Forelimb muscle (tissue), 1 donor: ENCODE data around the gene CNOT2. TPM values are rescaled to one million over a fixed set of nuclear protein-coding genes. Genes with fewer than 3 reads are reported as not detected.
"Not testable (repeated sequence)": the region's sequence is repeated elsewhere in the genome, so short reads cannot be mapped to it uniquely, and the experiment has no call there.

Experiments used
- DNase-seq: peaks from one replicate; pipeline ENCODE4 v3.0.0-alpha.2; 2013; ENCODE audit warnings: low read depth
- polyA plus RNA-seq: library from polyadenylated mRNA; unstranded; fragments of 120-200 nt; gene quantifications from one replicate; pipeline ENCODE4 v1.2.1, GENCODE V29; 2013; ENCODE audit not compliant: insufficient read length

The CNOT2 gene
- polyA plus RNA-seq, 1 donor, result 79.9 TPM

DNA sequence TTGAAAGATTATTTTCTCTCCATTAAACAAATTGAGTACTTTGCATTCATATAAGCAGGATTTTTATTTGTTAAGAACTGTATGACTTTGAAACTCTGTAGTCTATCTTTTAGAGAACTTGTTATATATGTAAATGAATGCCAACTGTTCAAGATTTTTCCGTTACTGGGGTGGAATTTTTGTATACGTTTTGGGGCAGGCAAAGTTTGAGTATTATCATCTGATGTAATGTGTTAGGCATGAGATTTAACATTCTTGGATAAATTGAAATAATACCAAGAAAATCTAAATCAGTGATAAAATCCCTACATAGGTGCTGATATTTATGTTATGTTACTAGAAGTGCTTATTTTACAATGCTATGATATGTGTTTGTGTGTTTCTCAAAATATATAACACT is 8.4 kb downstream of the CNOT2 start:
- no peak for DNase-seq

DNA sequence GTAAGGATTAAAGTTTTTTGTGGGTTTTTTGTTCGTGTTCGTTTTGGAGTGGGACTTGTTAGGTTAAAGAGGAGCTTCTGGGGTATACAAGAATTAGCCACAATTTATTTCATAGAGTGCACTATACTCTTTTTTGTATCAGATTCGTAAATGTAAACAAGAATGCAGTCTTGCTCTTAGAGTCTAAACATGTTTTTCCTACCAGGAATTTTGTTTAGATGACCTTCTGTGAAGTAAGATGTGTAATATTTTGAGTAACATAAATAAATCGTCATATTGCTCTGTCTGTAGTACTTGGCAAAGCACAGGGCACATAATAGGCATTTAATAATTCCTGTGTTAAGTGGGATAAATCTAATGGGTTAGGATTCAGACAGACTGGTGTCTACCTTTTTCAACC is 9.6 kb downstream of the CNOT2 start:
- DNase-seq, result no peak

DNA sequence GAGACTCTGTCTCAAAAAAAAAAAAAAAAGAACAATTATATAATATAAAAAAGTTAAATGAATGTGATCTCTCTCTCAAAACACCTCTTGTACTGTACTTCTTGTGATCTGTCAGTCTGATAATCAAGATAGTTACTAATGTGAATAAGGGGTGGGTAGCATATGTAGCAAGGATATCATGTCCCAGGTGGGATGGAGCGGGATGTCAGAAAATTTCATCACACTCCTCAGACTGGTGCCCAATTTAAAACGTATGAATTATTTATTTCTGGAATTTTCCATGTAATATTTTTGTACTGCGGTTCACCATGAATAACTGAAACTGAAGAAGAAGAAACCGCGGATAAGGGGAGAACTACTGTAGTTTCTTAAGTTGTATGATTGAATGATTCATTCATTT is 11.0 kb downstream of the CNOT2 start:
- DNase-seq, result no peak

DNA sequence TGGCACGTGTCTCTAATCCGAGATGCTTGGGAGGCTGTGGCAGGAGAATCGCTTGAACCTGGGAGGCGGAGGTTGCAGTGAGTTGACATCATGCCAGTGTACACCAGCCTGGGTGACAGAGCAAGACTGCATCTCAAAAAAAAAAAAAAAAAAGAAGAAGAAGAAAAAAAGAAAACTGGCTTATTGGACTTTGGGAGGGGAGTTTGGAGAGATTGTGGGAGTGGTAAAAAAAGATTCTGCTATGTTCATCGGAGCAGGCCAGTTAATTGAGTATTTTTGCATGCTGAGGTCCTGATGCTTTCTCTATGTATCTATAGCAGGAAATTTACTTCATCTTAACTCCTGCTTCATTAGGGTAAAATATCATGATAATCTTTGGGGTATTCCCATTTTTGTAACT is 11.6 kb downstream of the CNOT2 start:
- DNase-seq, result no peak

DNA sequence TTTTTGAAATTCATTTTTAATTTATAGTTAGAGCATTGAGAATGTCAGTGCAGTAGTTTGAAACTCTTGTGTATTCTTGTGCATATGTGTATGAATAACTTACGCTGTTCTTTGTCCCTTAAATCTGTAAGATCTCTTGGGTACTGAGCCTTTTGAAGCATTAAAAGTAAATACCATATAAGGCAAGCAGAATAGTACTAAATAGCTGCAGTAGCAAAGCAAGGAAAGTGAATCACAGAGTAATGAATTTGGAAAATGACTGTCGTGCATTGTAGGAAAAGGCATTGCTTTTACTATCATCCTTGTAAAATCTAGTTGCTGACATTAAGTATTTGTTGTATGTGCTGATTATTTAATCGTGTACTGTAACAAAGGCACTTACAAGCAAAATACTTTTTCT is 12.1 kb downstream of the CNOT2 start:
- no peak for DNase-seq

DNA sequence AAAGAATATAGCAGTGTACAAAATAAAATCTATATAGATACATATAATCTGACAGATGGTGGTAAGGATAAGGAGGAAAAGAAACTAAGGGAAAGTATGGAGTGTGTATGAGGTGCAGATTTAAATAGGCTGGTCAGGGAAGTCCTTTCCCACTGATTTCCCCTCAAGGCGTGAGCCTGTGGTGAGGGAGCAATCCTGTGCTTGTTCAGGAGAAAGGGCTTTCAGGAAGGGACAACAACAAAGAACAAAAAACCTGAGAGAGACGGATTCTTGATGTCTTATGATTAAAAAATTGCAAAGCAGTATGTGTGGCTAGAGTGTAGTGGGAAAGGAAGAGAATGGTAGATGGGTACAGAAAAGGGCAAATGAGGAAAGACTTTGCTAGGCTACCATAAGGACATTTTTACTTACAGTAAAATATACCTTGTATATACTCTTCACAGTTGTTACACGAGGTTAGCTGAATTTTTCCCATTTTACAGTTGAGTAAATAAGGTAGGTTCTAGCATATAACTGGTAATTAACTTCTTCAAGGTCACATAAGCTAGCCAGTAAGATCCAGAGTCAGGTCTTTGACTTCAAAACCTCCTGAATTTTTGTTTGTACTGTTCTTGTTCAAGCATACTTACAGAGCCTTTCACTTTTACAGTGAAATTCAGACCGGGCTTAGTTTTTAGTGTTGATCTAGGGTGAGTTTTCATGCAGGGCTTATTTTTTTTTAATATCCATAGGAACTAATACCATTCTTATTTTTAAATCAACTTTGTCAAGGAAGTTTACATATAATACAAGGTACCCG is 15.6 kb downstream of the CNOT2 start:
- DNase-seq, result no peak

DNA sequence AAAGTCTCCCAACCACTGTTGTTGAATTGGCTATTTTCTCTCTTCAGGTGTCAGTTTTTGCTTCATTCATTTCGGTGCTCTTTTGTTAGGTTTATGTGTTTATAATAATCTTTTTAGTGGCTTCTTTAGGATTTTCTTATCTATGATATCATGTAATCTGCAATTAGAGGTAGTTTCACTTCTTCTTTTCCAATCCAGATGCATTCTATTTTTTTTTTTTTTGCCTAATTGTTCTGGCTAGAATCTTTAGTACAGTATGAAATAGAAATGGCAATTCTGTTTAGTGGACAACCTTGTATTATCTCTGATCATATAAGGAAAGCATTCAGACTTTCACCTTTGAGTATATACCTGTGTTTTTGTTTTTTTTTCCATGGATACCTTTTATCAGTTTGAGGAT is 17.4 kb downstream of the CNOT2 start:
- DNase-seq, result no peak

DNA sequence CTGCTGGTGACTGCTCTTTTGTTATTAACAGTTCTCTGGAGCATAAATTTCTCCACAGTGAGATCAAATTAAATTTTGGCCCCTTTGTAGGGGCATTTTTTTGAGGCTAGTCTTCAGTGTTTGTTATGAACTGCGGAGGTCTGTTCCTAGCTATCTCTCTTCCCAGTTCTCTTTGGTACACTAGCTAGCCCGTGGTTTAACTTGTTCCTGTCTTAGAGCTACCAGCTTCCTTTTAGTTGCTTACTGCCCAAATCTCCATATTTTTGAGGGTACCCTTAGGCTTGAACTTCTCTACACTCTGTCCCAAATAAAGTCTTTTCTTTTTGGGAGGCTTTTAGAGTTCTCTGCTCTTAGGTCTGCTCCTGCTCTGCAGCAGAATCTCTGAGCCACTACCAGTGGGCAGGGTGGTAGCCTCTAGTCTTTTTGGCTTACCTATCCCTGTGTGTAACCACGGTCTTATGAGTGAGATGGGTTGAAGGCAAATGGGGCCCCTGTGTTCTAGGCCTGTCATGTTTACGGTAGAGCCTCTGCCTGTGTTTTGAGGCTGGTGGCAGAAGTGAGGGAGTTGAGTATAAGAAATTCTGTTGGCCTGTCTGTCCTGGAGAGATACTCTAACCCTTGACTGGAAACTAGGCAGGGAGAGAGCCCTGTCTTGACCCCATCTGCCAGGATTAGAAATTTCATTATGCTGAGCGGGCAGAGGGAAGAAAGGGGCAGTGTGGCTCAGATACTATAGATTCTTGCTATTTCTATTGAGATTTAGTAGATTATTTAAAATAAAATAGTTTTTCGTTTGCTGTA is 21.0 kb downstream of the CNOT2 start:
- no peak for DNase-seq

DNA sequence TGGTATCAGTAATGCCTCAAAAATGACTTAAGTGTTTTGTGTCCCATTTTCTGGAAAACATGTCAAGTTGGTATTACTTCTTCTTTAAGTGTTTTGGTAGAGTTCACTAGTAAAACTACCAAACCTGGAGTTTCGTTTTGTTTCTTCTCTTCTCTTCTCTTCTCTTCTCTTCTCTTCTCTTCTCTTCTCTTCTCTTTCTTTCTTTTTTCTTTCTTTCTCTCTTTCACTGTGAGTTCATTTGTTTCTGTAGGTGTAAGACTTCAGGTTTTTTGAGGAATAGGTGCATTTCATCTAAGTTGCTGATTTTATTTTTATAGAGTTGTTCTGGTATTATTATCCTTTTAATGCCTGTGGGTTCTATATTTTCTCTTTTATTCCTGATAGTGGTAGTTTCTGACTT is 21.9 kb downstream of the CNOT2 start:
- DNase-seq, result no peak

DNA sequence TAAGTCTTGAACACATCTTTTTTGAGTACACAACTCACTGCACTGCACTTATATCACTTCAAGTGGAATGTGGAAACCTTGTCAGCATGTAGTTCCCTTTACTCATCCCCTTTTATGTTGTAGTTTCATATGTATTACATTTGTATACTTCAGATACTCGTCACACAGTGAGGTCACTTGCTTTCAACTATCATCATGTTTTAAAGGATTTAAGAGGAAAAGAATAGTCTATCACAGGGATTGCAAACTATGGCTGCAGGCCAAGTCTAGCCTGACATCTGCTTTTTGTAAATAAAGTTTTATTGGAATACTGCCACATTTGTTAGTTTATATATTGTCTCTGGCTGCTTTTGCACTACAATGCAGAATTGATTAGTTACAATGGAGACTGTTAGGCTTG is 24.3 kb downstream of the CNOT2 start:
- no peak for DNase-seq

DNA sequence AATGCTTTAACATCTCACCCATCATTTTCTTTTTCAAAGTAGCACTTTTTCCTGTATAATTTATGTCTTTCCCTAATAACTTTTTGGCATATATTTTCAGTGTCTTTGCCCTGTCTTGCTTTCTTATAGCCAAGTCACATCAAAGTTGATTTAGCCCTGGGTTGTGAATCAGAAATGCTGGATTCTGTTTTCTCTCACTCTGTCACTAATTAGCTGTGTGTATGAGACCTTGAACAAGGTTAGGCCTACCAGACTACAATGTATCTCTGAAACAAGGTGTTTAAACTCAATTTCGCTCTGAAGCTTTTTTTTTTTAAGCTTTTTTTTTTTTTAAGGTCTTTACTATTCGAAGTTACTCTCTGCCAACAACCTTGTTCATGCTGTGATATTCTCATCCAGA is 25.7 kb downstream of the CNOT2 start:
- no peak for DNase-seq

DNA sequence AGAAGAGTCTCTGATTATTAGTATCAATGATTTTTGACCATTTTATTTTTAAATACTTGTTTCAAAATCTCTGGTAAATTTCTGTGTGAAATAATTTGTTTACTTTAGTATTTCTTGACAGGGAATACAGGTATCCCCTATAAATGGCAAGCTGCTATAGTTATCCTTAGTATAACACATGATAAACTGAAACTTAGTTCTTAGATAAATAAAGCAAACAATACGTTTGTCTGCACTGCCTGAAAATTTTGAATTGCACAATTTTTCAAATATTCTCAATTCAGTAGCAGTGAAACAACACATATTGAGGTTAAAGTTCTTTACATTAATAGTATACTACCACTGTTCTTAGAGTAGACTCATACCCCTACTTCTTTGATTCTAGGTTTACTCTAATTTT is 26.9 kb downstream of the CNOT2 start:
- no peak for DNase-seq

DNA sequence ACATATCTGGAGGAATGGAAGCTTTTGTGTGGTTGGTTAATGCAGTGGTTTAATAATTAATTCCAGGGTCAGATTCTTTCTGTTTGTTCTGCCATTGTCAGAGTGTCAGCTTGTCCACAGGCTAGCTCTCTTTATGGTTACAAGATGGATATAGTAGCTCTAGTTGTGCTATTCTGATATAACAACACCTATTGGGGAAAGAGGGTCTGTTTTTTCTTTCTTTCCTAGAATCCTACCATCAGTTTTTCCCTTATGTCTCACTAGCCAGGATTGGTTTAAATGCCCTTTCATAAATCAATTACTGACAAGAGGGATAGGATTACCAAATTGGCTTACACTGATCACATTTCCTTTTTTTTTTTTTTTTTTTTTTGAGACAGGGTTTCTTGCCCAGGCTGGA is 27.8 kb downstream of the CNOT2 start:
- no peak for DNase-seq

DNA sequence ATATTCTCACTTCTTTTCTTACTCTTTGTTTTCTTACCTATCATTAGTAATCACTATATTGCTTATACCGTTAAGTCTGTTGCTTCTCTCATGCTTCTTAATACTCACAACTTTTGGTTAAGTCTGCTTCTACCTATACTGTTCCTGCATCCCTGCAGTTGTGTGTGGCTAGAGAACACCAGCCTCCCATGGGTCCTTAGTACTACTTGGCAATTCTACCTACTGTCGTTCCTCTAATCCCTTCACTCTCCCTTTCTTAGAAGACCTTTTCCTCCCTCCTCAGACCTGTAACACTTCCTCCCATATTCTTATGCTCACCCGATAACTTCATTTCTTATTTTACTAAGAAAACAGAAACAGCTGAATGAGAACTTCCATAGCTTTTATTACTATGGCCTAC is 29.3 kb downstream of the CNOT2 start:
- DNase-seq, result no peak

DNA sequence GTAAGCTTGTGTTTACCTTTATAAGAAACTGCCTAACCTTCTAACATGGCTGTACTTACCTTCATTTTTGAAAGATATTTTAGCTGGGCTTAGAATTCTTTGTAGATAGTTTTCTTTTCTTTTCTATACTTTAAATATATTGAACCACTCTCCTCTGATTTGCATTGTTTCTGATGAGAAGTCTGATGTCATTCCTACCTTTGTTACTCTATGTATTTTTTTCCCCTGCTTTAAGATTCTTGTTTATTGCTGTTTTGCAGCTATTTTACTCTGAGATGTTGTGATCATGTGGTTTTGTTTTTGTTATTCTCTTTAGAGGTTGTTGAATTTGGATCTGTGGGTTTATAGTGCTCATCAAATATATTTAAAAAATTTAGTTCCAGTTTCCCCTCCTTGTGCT is 31.8 kb downstream of the CNOT2 start:
- DNase-seq, result no peak

DNA sequence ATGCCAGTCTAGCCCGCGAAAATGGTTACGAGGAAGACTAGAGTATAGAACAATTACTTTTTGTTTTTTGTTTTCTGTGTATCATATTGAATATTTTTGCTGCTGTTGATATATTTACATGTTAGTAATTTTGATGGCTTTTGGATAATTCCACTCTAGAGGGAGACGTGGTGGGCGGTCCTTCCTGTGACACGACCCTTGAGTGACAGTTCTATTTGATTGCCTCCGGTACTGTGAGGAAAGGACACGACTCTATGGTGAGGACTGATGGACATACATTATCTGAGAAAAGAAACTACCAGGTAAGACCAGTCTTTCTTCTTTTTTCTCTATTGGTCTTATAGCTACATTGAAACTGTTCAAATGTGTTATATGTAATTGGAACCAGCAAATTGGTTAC is 34.7 kb downstream of the CNOT2 start:
- DNase-seq, result no peak

DNA sequence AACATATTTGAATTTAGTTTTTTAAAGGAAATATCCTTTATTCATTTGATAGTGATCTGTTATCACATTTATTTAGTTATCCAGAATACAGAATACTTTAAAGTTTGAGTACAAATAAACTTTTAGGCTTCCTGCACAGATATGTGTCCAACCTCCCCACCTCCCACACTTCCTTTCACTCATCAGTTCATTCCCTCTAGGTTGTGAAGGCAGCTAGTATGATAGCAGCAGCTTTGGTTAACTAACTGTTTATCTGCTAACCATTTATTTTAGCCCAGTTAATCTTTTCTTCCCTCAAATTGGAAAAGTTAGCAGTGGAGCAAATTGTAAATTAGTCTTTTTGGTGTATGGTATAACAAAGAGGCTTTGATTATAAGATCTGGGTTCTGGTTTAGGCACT is 35.7 kb downstream of the CNOT2 start:
- DNase-seq, result no peak

DNA sequence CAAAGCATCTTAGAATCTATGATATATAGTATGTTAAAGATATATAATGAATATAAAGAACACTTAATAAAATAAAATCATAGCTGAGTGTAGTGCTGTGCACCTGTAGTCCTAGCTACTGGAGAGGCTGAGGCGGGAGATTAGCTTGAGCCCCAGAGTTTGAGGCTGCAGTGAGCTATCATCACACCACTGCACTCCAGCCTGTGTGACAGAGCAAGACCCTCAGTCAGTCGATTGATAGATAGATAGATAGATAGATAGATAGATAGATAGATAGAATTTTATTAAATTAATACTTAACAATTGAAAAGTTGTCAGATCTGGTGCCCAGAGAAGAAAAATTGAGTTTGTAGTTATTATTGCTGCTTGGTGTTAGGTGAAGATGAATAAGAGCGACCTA is 40.0 kb downstream of the CNOT2 start:
- no peak for DNase-seq

DNA sequence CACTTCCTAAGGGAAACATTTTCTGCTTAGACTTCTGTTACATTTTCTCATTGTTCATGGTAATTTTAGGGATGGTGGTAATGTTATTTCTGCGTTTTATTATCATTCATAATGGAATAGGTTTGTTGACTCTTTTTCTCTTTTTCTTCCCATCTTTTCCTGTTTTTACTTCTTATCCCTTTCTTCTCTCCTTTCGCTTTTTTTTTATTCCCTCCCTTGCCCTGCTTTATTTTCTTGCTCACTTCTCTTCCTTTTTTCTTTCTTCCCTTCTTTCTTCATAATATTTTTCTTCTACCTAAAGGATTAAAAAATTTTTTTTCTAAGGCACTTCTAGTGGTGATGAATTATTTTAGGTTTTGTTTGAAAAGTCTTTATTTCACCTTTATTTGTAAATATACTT is 45.6 kb downstream of the CNOT2 start:
- DNase-seq, result no peak

DNA sequence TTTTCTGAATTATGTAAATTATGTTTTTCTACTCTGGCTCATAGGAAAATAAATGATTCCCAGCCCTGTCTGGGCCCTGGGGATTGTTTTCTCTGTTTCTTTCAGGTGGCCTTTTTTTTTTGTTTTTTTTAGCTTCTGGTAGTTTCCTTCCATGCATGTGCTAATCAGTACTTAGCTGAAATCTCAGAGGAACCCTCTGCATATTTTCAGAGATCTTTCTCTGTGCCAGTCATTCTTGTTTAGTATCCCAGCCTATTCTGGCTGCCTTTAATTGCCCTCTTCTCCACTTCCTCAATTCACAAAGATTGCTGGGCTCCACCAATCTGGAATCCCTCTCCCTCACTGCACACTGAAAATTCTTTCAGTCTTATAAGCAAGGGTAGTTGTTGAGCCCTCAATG is 46.9 kb downstream of the CNOT2 start:
- DNase-seq, result no peak

DNA sequence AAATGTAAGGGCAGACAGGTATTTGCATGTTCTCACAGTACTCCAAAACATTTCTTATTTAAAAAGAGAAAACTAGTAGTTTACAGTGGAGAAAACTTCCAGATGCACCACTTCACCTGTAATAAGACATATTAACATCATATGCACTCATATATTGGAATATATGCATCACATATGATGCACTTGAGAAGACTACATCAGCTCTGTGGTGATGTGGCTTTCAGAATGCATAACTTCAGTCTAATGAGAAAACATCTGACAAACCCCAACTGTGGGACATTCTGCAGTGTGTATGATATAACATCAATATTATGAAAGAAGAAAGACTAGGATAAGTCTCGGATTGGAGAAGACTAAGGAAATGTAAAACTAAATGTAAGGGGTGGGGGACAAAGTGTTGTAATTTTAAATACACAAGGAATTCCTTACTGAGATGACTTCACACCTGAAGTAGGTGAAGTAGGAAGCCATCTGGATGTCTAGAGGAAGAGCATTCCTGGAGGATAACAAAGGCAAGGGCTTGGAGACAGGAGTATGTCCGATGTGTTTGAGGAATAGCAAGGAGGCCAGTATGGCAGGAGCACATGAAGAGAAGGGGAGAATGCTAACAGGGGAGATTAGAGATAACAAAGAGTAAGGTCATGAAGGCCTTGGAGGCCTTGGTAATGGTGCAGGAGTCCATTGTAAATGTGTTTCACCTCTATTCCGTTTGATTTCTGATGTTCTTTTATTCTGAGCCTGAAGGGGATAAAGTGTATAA is 49.0 kb downstream of the CNOT2 start:
- no peak for DNase-seq

DNA sequence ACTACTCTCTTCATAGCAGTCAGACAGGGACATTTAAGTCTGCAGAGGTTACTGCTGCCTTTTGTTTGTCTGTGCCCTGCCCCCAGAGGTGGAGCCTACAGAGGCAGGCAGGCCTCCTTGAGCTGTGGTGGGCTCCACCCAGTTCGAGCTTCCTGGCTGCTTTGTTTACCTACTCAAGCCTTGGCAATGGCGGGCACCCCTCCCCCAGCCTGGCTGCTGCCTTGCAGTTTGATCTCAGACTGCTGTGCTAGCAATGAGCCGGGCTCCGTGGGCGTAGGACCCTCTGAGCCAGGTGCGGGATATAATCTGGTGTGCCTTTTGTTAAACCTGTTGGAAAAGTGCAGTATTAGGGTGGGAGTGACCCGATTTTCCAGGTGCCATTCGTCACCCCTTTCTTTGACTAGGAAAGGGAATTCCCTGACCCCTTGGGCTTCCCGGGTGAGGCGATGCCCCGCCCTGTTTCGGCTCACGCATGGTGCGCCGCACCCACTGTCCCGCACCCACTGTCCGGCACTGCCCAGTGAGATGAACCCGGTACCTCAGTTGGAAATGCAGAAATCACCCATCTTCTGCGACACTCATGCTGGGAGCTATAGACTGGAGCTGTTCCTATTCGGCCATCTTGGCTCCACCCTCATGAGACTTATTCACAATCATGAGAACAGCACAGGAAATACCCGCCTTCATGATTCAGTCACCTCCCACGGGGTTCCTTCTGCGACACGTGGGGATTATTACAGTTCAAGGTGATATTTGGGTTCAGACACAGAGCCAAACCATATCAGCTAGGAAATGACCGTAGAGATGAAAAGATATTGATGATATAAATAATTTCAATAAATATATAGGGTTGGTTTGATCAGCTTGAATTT is 61.7 kb downstream of the CNOT2 start:
- DNase-seq, result not testable (repeated sequence)
